IPS-NIHi7 (cell line): ENCODE results near the gene ANKRD33B.
"Not testable (repeated sequence)": the region's sequence is repeated elsewhere in the genome, so short reads cannot be mapped to it uniquely, and the experiment has no call there.

Experiments
- DNase-seq: peaks from one replicate; pipeline ENCODE4 v3.0.0; 2012; ENCODE audit warnings: mixed read lengths; ENCODE audit errors: extremely low spot score

The ANKRD33B gene

GRCh38 chr5:10620346-10620745, 56.5 kb downstream of the ANKRD33B start:
- no peak for DNase-seq

- no peak for DNase-seq
Observed at GRCh38 chr5:10621832-10622231, 58.0 kb downstream of the ANKRD33B start.

- no peak for DNase-seq
Observed at GRCh38 chr5:10622810-10623209, 58.9 kb downstream of the ANKRD33B start.

GRCh38 chr5:10623305-10623910, 59.5 kb downstream of the ANKRD33B start:
- DNase-seq: no peak

- DNase-seq: no peak
Observed at GRCh38 chr5:10624206-10624605, 60.3 kb downstream of the ANKRD33B start.

- DNase-seq: no peak
Observed at GRCh38 chr5:10624679-10625078, 60.8 kb downstream of the ANKRD33B start.

- DNase-seq: no peak
Observed at GRCh38 chr5:10625700-10626472, 62.0 kb downstream of the ANKRD33B start.

- no peak for DNase-seq
Observed at GRCh38 chr5:10626473-10627013, 62.7 kb downstream of the ANKRD33B start.

- DNase-seq: no peak
Observed at GRCh38 chr5:10627160-10627701, 63.4 kb downstream of the ANKRD33B start.

GRCh38 chr5:10628601-10629000, 64.7 kb downstream of the ANKRD33B start:
- DNase-seq: no peak

- no peak for DNase-seq
Observed at GRCh38 chr5:10629682-10630081, 65.8 kb downstream of the ANKRD33B start.

- no peak for DNase-seq
Observed at GRCh38 chr5:10630126-10630525, 66.3 kb downstream of the ANKRD33B start.

GRCh38 chr5:10630744-10631143, 66.9 kb downstream of the ANKRD33B start:
- DNase-seq: not testable (repeated sequence)

GRCh38 chr5:10631316-10631996, 67.6 kb downstream of the ANKRD33B start:
- DNase-seq: no peak

- DNase-seq: no peak
Observed at GRCh38 chr5:10632110-10632761, 68.4 kb downstream of the ANKRD33B start.

- DNase-seq: no peak
Observed at GRCh38 chr5:10633271-10634049, 69.6 kb downstream of the ANKRD33B start.

- DNase-seq: no peak
Observed at GRCh38 chr5:10634050-10634449, 70.2 kb downstream of the ANKRD33B start.

- DNase-seq: no peak
Observed at GRCh38 chr5:10634562-10634961, 70.7 kb downstream of the ANKRD33B start.

- peak; percentile 47 for DNase-seq
Observed at GRCh38 chr5:10635257-10635866, 71.5 kb downstream of the ANKRD33B start.

GRCh38 chr5:10635867-10636350, 72.0 kb downstream of the ANKRD33B start:
- no peak for DNase-seq
